D341Med (cell line): ENCODE measurements around the gene CEP104.

ENCODE experiments used
- DNase-seq: peaks from one replicate; pipeline ENCODE4 v3.0.0; 2012; ENCODE audit warnings: low spot score

CEP104 gene

DNA sequence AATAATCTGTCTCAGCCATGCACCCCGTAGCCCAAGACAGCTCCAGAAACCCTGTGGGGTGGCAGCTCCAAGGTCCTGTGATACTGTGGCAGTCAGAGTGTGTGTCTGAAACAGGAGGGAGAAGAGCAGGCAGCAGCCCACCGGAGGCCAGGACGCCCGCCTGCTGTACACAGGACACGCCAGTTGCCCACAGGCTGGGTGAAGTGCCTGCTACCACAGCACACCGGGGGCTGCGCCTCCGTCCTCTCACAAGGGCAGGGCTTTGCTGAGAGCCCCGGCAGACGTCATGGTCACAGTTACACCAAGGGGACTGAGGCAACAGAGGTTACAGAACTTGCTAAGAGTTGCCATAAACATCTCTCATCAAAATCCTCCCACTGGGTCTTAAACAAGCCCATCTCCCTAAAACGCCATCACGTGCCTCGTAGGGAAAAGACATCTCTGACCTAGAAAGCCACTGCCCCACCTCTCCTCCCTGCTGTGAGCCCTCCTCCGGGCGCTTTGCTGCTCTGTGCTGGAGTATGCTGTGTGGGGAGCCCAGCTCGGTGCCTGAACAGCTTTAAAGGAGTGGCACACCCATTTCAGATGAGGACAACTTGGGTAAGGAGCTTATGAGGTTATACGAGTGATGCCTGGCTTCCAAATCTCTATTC, 37.7 kb upstream of the CEP104 start:
- DNase-seq = no peak

GRCh38 chr1:3893190-3893589, 36.2 kb upstream of the CEP104 start:
- DNase-seq = no peak

DNA sequence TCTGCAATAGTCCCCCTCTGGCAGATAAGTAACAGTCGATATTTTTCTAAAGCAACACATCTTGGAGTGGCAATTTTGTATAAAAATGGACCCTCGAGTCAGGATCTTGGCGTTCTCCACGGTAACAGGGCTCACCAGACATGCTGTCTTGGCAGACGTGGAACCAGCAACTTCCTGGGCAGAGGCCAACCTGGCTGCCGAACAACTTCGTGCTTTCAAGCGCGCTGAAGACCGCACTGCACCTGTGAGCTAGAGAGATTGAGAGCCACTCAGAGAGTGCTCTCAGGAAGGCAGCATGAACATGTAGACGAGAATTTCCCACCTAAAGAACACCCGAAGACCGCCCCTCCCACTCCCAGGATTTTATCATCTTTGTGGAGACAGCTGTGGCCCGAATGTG, 35.7 kb upstream of the CEP104 start:
- no peak for DNase-seq

DNA sequence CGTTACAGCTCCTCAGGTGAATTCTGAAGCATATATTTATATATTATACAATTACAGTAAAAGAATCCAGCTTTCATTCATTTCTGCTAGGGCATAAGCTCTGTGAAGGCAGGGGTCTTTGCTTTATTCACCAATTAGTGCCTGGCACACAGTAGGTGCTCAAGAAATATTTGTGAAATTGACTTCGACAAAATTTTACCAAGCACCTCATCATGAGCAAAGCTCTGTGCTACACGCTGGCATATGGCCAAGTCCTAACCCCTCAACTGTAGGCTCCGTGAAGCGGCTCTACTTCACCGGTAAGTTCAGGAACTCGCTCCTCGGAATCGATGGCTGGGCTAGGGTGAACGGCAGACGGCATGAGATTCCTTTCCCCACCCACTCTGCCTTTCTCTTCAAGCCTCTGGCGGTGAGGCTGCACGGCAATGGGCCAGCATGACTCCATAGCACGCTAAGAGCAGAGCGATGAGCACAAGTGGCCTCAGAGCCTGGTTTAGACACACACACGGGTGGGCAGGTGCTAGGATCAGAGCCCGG, 34.4 kb upstream of the CEP104 start:
- DNase-seq = no peak

- no peak for DNase-seq
These were observed 33.6 kb upstream of the CEP104 start for GRCh38 chr1:3890389-3891328.

GRCh38 chr1:3889936-3890335, 32.9 kb upstream of the CEP104 start:
- DNase-seq = no peak

GRCh38 chr1:3888301-3888700, 31.3 kb upstream of the CEP104 start:
- DNase-seq = no peak

DNA sequence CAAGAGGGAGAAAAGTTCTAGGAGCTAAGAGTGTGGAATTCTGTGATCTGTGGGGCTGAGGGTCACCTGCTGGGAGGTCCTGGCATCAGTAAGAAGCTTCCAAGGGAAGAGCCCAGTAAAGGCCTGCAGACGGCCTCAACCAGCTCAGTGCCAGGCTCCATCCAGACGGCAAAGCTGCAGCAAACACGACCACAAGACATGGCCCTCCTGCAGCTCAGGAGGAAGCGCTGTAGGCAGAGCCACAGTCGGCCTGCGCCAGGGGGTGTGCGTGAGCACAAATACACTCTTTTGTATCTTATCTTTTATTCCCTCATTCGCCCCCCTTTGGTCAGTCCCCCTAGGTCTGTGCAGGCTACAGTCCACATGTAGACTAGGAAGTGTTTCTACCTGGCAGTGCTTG, 29.7 kb upstream of the CEP104 start:
- DNase-seq = no peak

GRCh38 chr1:3886106-3886670, 29.2 kb upstream of the CEP104 start:
- no peak for DNase-seq

- no peak for DNase-seq
These were observed 28.6 kb upstream of the CEP104 start for GRCh38 chr1:3885611-3886010.

DNA sequence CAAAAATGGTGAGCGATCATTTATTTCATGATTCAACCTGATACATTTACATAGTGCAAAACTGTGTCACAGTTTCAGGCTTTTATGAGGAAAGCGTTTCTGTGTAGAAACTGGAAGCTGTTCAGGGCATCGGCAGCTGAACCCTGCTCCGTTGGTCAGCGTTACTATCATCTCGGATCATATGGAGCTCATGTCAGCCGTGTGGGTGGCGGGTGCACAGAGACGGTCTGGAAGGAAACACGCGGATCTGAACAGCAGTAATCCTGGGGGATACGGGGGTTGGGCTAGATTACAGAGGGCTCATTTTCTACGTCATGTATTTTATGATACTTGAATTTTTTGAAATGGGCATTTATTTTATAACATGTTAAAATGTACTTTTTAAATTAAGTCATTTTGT, 28.0 kb upstream of the CEP104 start:
- no peak for DNase-seq

- no peak for DNase-seq
These were observed 26.3 kb upstream of the CEP104 start for GRCh38 chr1:3883194-3883925.

DNA sequence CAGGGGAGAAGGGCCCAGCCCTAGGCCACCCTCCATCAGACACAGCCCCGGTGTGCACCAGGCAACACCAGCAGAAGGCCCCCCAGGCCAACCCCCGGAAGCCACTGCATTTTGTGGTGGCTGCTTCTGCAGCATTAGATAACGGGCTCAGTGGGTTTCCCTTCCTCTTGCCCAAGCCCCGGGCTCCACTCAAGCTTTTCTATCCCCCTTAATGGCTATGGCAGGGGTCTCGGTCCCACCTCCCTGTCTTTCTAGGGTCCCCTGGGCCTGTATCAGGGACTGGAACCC, 24.1 kb upstream of the CEP104 start:
- DNase-seq = no peak

DNA sequence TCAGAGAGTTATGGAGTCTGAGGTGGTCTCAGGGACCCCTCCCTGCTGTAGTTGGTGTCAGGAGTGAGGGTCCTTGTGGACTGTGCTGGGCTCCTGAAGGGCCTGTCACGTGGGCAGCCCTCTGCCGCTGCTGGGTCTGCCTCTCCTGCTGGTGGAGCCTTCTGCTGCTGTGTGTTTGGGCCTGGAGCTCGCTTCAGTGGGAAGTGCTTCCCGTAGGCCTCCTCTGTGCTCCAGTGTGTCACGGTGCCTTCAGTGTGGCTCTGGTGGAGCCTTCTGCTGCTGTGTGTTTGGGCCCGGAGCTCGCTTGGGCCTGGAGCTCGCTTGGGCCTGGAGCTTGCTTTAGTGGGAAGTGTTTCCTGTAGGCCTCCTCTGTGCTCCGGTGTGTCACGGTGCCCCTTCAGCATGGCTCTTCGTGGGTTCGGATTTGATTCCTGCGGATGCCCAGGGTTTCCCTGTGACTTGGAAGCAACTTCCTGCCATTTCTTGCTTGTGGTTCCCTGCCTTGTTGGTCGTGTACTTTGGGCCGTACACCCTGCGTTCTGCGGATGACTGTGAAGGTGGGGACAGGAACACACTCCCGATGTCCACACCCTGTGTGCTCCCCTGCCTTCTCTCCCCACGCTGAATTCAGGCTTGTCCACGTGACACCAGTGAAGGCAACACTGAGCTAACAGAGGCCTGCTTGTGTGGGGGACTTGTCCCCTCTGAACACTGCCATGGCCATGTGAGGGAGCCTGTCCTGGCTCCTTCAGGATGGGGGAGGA, 23.6 kb upstream of the CEP104 start:
- no peak for DNase-seq

DNA sequence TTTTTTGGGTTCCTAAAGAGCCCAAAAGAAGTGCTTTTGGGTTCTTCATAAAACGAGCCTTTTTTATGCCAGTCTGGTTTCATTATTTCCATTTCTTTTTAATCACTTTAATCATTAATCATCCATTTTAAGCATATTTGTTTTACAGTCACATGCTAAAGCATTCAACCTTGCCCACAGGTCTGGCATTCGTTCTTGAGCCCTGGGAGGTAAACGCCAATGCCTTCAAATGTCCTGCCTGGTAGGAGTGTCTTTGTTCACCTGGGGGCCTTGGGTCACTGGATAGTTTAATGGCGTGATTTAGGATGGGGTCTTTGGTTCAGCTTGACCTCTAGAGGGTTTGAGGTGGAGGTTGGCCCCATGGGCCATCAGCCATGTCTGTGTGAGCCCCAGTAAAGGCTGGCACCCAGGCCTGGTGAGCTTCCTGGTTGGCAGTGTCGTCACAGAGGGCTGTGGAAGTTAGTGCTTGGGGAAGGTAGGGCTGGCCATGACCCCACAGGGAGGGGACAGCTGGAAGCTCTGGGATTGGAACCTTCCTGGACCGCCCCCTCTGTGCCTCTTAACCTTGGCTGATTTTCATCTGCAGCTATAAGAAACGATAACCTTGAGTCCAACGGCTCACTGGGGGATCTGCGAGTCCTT, 22.9 kb upstream of the CEP104 start:
- DNase-seq = no peak

DNA sequence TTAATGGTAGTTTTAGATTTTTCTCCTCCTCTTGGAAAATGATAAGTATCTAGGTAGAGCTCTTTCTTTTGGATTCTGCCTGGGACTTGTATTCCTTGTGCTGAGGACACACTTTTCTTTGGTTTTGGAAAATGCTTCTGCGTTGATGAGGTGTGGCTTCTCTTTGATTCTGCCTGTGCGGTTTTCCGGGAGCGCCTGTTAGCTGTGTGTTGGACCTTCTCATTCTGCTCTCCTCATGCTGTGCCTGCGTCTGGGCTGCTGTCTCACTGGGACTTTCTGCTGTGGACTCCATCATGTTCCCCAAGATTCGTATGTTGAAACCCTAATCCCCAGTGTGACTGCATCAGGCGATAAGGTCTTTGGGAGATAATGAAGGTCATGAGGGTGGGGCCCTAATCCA, 22.1 kb upstream of the CEP104 start:
- no peak for DNase-seq

- no peak for DNase-seq
These were observed 19.7 kb upstream of the CEP104 start for GRCh38 chr1:3876716-3877115.

- no peak for DNase-seq
These were observed 17.7 kb upstream of the CEP104 start for GRCh38 chr1:3874736-3875135.

- DNase-seq = no peak
These were observed 15.5 kb upstream of the CEP104 start for GRCh38 chr1:3872546-3872945.

DNA sequence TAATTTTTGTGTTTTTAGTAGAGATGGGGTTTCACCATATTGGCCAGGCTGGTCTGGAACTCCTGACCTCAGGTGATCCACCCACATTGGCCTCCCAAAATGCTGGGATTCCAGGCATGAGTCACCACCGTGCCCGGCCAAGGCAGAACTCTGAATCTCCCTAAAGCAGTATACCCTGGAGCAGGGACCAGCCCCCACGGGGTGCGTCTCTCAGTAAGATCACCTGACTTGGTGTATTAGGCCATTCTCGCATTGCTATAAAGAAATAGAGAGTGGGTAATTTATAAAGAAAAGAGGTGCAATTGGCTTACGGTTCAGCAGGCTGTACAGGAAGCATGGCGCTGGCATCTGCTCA, 14.4 kb upstream of the CEP104 start:
- DNase-seq = no peak

- DNase-seq = peak; percentile 49
These were observed 12.8 kb upstream of the CEP104 start for GRCh38 chr1:3869751-3870301.
